Measurements from ENCODE around the gene MTERF4.

DNA sequence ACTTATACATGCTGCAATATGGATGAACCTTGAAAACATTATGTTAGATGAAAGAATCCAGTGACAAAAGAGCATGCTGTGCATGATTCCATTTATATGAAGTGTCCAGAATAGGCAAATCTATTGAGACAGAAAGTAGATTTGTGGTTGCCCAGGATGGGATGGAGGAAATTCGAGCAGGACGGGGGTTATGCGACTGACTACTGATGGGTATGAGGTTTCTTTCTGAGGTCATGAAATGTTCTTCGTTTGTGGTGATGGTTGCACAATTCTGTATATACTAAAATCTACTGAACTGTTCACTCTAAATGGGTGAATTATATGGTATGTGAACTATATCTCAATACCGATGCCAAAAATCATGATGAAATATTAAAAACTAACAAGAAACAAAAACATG, 18.9 kb upstream of the MTERF4 start:
- TF ChIP-seq CTCF (conservative IDR thresholded peaks at IDR 0.05; ENCODE audit: low read depth, low read length) (no peak), EZH2 (IDR thresholded peaks at IDR 0.05; ENCODE audit: low read length, unreplicated experiment) (no peak)

Measured in PC-3 (cell line).